Loucy (cell line): ENCODE measurements around the gene POU2F3.

Experiments
- EZH2phosphoT487 ChIP-seq: fragments of 200-600 bp; IDR thresholded peaks from 2 replicates; pipeline ENCODE4 v1.6.1; 2018; ENCODE audit warnings: antibody characterized with exemption, mild to moderate bottlenecking, moderate library complexity, borderline replicate concordance
- TF ChIP-seq, protein P1 (sequence below): fragments of 200-600 bp; sonication (generic); conservative IDR thresholded peaks from 2 replicates; pipeline ENCODE4 v1.5.1; 2014; ENCODE audit warnings: mild to moderate bottlenecking, antibody characterized with exemption, low read length

DNA sequence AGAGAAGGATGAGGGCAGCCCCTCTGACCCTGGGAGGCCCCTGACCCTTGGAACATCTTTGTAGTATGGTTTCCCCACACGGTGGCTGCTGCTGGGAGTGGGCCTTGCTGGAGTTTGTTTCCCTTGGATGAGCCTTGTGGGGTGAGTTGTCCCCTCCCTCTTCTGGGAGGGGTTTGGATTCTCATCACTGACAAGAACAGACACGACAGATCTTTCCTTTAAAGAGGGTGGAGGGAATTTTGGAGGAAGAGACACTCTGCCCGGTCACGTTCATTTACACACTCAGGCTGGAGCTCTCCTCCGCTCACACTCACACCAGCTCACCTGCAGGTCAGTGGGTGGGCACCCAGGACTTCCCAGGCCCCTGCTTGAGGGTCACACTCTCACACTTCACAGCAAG is 31.7 kb downstream of the POU2F3 start:
- TF ChIP-seq, protein P1, sequence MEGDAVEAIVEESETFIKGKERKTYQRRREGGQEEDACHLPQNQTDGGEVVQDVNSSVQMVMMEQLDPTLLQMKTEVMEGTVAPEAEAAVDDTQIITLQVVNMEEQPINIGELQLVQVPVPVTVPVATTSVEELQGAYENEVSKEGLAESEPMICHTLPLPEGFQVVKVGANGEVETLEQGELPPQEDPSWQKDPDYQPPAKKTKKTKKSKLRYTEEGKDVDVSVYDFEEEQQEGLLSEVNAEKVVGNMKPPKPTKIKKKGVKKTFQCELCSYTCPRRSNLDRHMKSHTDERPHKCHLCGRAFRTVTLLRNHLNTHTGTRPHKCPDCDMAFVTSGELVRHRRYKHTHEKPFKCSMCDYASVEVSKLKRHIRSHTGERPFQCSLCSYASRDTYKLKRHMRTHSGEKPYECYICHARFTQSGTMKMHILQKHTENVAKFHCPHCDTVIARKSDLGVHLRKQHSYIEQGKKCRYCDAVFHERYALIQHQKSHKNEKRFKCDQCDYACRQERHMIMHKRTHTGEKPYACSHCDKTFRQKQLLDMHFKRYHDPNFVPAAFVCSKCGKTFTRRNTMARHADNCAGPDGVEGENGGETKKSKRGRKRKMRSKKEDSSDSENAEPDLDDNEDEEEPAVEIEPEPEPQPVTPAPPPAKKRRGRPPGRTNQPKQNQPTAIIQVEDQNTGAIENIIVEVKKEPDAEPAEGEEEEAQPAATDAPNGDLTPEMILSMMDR, result no peak
- no peak for TF ChIP-seq EZH2phosphoT487
